HL-60 (cell line): ENCODE results near the gene RBFOX2.

Source experiments
- DNase-seq, 2 experiments: peaks; one replicate each; pipeline ENCODE4 v3.0.0-alpha.2; 2010 to 2020; ENCODE audit warnings: low read depth in 1 of 2, low spot score in 1 of 2
- H3K27ac ChIP-seq: fragments of 250-450 bp; sonication (Bioruptor Pico); replicated peaks from 2 replicates; pipeline ENCODE4 v1.5.1; 2020; ENCODE audit warnings: mild to moderate bottlenecking, moderate library complexity
- H3K27me3 ChIP-seq: fragments of 250-450 bp; sonication (Bioruptor Pico); 2 replicates; pipeline ENCODE4 v1.5.1; 2021; ENCODE audit warnings: mild to moderate bottlenecking, moderate library complexity; ENCODE audit not compliant: insufficient read depth, poor library complexity, severe bottlenecking
- H3K4me3 ChIP-seq: replicated peaks from 2 replicates; pipeline ENCODE4 v1.5.1; 2011; ENCODE audit warnings: mild to moderate bottlenecking, control low read depth, low read length; ENCODE audit not compliant: insufficient read depth
- CTCF ChIP-seq: IDR thresholded peaks from one replicate; pipeline ENCODE4 v1.5.1; 2011; ENCODE audit warnings: low read length, control low read depth, inconsistent platforms; ENCODE audit not compliant: insufficient read depth
- GABPA ChIP-seq: IDR thresholded peaks from 2 replicates; pipeline ENCODE4 v1.6.1; 2012; ENCODE audit warnings: low read depth
- POLR2AphosphoS5 ChIP-seq: IDR thresholded peaks from 2 replicates; pipeline ENCODE4 v1.6.1; 2012; ENCODE audit warnings: low read depth
- REST ChIP-seq: IDR thresholded peaks from 2 replicates; pipeline ENCODE4 v1.6.1; 2012; ENCODE audit warnings: low read depth; ENCODE audit not compliant: insufficient replicate concordance
- SPI1 ChIP-seq: IDR thresholded peaks from 2 replicates; pipeline ENCODE4 v1.6.1; 2012; ENCODE audit warnings: low read depth, mild to moderate bottlenecking, borderline replicate concordance

RBFOX2 gene

GRCh38 chr22:35736701-35737100 is 291.9 kb downstream of the RBFOX2 start:
- no peak overlapping the region for H3K27ac ChIP-seq
- no peak for DNase-seq
- no peak overlapping the region for H3K4me3 ChIP-seq
- TF ChIP-seq GABPA (no peak), CTCF (no peak), SPI1 (no peak), POLR2AphosphoS5 (no peak), REST (no peak)
- peaks cover 3% of the 10 kb centered on the region for H3K27me3 ChIP-seq

- TF ChIP-seq CTCF (no peak), GABPA (no peak), POLR2AphosphoS5 (no peak), REST (no peak), SPI1 (no peak)
- Histone ChIP-seq H3K27me3 (peaks cover 3% of the 10 kb centered on the region), H3K27ac (no peak overlapping the region), H3K4me3 (no peak overlapping the region)
- DNase-seq: no peak
Observed at GRCh38 chr22:35736166-35736565, 292.5 kb downstream of the RBFOX2 start.

- Histone ChIP-seq H3K27me3 (peaks cover 3% of the 10 kb centered on the region), H3K27ac (no peak overlapping the region), H3K4me3 (no peak overlapping the region)
- no peak for TF ChIP-seq CTCF
- no peak for TF ChIP-seq POLR2AphosphoS5
- TF ChIP-seq SPI1: no peak
- no peak for TF ChIP-seq REST
- no peak for TF ChIP-seq GABPA
- no peak for DNase-seq
Observed at GRCh38 chr22:35735542-35735941, 293.1 kb downstream of the RBFOX2 start.
